Neural cell (in vitro differentiated cells): ENCODE measurements around the gene TRPV5. TPM values are rescaled to one million over a fixed set of nuclear protein-coding genes. Genes with fewer than 3 reads are reported as not detected.

Experiments
- H2AFZ ChIP-seq: fragments of 200-600, 300-800 bp; sonication (generic), shearing (Covaris generic); 2 replicates; pipeline ENCODE4 v1.6.0; 2014; ENCODE audit warnings: low read depth, mild to moderate bottlenecking, antibody characterized with exemption, low read length, moderate library complexity
- H3F3A ChIP-seq: fragments of 200-600 bp; shearing (Covaris generic); 2 replicates; pipeline ENCODE4 v1.6.1; 2016; ENCODE audit warnings: mild to moderate bottlenecking, moderate library complexity, mixed read lengths, antibody characterized with exemption, low read length; ENCODE audit not compliant: insufficient read depth, poor library complexity, severe bottlenecking
- H3K27ac ChIP-seq: fragments of 200-600, 300-800 bp; sonication (generic), shearing (Covaris generic); 2 replicates; pipeline ENCODE4 v1.5.1; 2014; ENCODE audit warnings: mild to moderate bottlenecking, low read length, moderate library complexity
- H3K27me3 ChIP-seq: fragments of 300-800, 200-600 bp; sonication (generic), shearing (Covaris generic); 2 replicates; pipeline ENCODE4 v1.6.0; 2014; ENCODE audit warnings: mild to moderate bottlenecking, low read depth, low read length, moderate library complexity; ENCODE audit not compliant: insufficient read depth
- H3K36me3 ChIP-seq: fragments of 300-800, 200-600 bp; sonication (generic), shearing (Covaris generic); 2 replicates; pipeline ENCODE4 v1.5.1; 2014; ENCODE audit warnings: mild to moderate bottlenecking, antibody characterized with exemption, low read length, moderate library complexity; ENCODE audit not compliant: insufficient read depth
- H3K4me2 ChIP-seq: fragments of 300-800, 200-600 bp; sonication (generic), shearing (Covaris generic); 2 replicates; pipeline ENCODE4 v1.6.0; 2014; ENCODE audit warnings: mild to moderate bottlenecking, low read length
- H3K4me3 ChIP-seq: fragments of 300-800, 200-600 bp; sonication (generic), shearing (Covaris generic); 2 replicates; pipeline ENCODE4 v1.5.1; 2014; ENCODE audit warnings: mild to moderate bottlenecking, low read length, moderate library complexity
- H3K79me2 ChIP-seq: fragments of 200-600 bp; shearing (Covaris generic); replicated peaks from 2 replicates; pipeline ENCODE4 v1.6.0; 2014; ENCODE audit warnings: mild to moderate bottlenecking, low read length, moderate library complexity; ENCODE audit not compliant: insufficient read depth
- H3K9ac ChIP-seq: fragments of 300-800, 200-600 bp; sonication (generic), shearing (Covaris generic); 2 replicates; pipeline ENCODE4 v1.6.1; 2016; ENCODE audit warnings: mild to moderate bottlenecking, low read length, mixed read lengths
- H3K9me2 ChIP-seq: fragments of 200-600 bp; shearing (Covaris generic); 2 replicates; pipeline ENCODE4 v1.6.1; 2016; ENCODE audit warnings: mild to moderate bottlenecking, low read length, mixed read lengths; ENCODE audit not compliant: insufficient read depth
- H3K9me3 ChIP-seq: fragments of 200-600, 300-800 bp; sonication (generic), shearing (Covaris generic); 2 replicates; pipeline ENCODE4 v1.6.1; 2016; ENCODE audit warnings: mild to moderate bottlenecking, mixed run types, low read length, moderate library complexity, mixed read lengths
- H4K20me1 ChIP-seq: fragments of 200-600 bp; shearing (Covaris generic); 2 replicates; pipeline ENCODE4 v1.6.1; 2016; ENCODE audit warnings: mild to moderate bottlenecking, mixed run types; ENCODE audit not compliant: insufficient read depth
- CTCF ChIP-seq: fragments of 450-650 bp; IDR thresholded peaks from 2 replicates; pipeline ENCODE4 v1.5.1; 2014; ENCODE audit warnings: antibody characterized with exemption, mild to moderate bottlenecking, moderate library complexity; ENCODE audit not compliant: poor library complexity, severe bottlenecking
- EP300 ChIP-seq: fragments of 450-650 bp; conservative IDR thresholded peaks from 2 replicates; pipeline ENCODE4 v1.6.1; 2014; ENCODE audit warnings: antibody characterized with exemption, mild to moderate bottlenecking, moderate library complexity; ENCODE audit not compliant: poor library complexity, severe bottlenecking
- EZH2 ChIP-seq: fragments of 200-600, 300-800 bp; shearing (Covaris generic), sonication (generic); IDR thresholded peaks from 2 replicates; pipeline ENCODE4 v1.6.1; 2014; ENCODE audit warnings: antibody characterized with exemption, low read length, borderline replicate concordance, mild to moderate bottlenecking; ENCODE audit not compliant: insufficient read depth, poor library complexity, severe bottlenecking
- MXI1 ChIP-seq: fragments of 450-650 bp; conservative IDR thresholded peaks from 2 replicates; pipeline ENCODE4 v1.6.1; 2014; ENCODE audit warnings: antibody characterized with exemption, mild to moderate bottlenecking; ENCODE audit not compliant: poor library complexity, severe bottlenecking
- POLR2AphosphoS5 ChIP-seq: IDR thresholded peaks from 2 replicates; pipeline ENCODE4 v1.6.1; 2012
- RAD21 ChIP-seq: fragments of 450-650 bp; conservative IDR thresholded peaks from 2 replicates; pipeline ENCODE4 v1.6.1; 2014; ENCODE audit warnings: antibody characterized with exemption, mild to moderate bottlenecking, moderate library complexity
- REST ChIP-seq: IDR thresholded peaks from 2 replicates; pipeline ENCODE4 v1.6.1; 2012; ENCODE audit warnings: borderline replicate concordance
- SMC3 ChIP-seq: fragments of 450-650 bp; conservative IDR thresholded peaks from 2 replicates; pipeline ENCODE4 v1.6.1; 2014; ENCODE audit warnings: antibody characterized with exemption, mild to moderate bottlenecking, moderate library complexity; ENCODE audit not compliant: poor library complexity
- TAF1 ChIP-seq: IDR thresholded peaks from 2 replicates; pipeline ENCODE4 v1.6.1; 2012; ENCODE audit warnings: low read depth
- polyA plus RNA-seq: library from polyadenylated mRNA; depleted of rRNA; stranded (reverse); fragments of >200 nt; gene quantifications from 2 replicates; pipeline ENCODE4 v1.2.3, GENCODE V29; 2014

The TRPV5 gene
- polyA plus RNA-seq, 1 donor from 2014 or later, result not detected

GRCh38 chr7:142906643-142907042 lies 26.9 kb downstream of the TRPV5 start:
- Histone ChIP-seq H3F3A (no peaks in the 10 kb centered on the region), H2AFZ (no peak overlapping the region), H3K27ac (no peak overlapping the region), H4K20me1 (no peaks in the 10 kb centered on the region), H3K4me2 (no peak overlapping the region), H3K9me2 (no peaks in the 10 kb centered on the region), H3K79me2 (no peaks in the 10 kb centered on the region), H3K36me3 (no peaks in the 10 kb centered on the region), H3K9me3 (peaks cover 6% of the 10 kb centered on the region), H3K9ac (no peak overlapping the region), H3K4me3 (no peak overlapping the region), H3K27me3 (no peaks in the 10 kb centered on the region)
- no peak for TF ChIP-seq MXI1
- no peak for TF ChIP-seq RAD21
- no peak for TF ChIP-seq CTCF
- TF ChIP-seq REST, result no peak
- TF ChIP-seq EP300, result no peak
- TF ChIP-seq EZH2, result no peak
- TF ChIP-seq TAF1, result no peak
- no peak for TF ChIP-seq SMC3
- TF ChIP-seq POLR2AphosphoS5, result no peak

- Histone ChIP-seq H3K9ac (no peak overlapping the region), H3K9me3 (peaks cover 6% of the 10 kb centered on the region), H3K27ac (no peak overlapping the region), H3K79me2 (no peaks in the 10 kb centered on the region), H3K4me2 (no peak overlapping the region), H3K9me2 (no peaks in the 10 kb centered on the region), H3K4me3 (no peak overlapping the region), H3K27me3 (no peaks in the 10 kb centered on the region), H3K36me3 (no peaks in the 10 kb centered on the region), H2AFZ (no peak overlapping the region), H4K20me1 (no peaks in the 10 kb centered on the region), H3F3A (no peaks in the 10 kb centered on the region)
- no peak for TF ChIP-seq CTCF
- no peak for TF ChIP-seq RAD21
- TF ChIP-seq TAF1, result no peak
- TF ChIP-seq MXI1, result no peak
- no peak for TF ChIP-seq REST
- TF ChIP-seq SMC3, result no peak
- TF ChIP-seq EP300, result no peak
- no peak for TF ChIP-seq EZH2
These were observed 27.8 kb downstream of the TRPV5 start for GRCh38 chr7:142905759-142906158.
